ENCODE data around the gene GRM2.

- TF ChIP-seq POLR2A (IDR thresholded peaks at IDR 0.05): no peak
- TF ChIP-seq, protein P1, sequence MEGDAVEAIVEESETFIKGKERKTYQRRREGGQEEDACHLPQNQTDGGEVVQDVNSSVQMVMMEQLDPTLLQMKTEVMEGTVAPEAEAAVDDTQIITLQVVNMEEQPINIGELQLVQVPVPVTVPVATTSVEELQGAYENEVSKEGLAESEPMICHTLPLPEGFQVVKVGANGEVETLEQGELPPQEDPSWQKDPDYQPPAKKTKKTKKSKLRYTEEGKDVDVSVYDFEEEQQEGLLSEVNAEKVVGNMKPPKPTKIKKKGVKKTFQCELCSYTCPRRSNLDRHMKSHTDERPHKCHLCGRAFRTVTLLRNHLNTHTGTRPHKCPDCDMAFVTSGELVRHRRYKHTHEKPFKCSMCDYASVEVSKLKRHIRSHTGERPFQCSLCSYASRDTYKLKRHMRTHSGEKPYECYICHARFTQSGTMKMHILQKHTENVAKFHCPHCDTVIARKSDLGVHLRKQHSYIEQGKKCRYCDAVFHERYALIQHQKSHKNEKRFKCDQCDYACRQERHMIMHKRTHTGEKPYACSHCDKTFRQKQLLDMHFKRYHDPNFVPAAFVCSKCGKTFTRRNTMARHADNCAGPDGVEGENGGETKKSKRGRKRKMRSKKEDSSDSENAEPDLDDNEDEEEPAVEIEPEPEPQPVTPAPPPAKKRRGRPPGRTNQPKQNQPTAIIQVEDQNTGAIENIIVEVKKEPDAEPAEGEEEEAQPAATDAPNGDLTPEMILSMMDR (IDR thresholded peaks at IDR 0.05): no peak
Observed at GRCh38 chr3:51735039-51735438, 28.2 kb downstream of the GRM2 start.

Data from adrenal gland (tissue), 5 donors.